GM12891 (cell line): ENCODE measurements around the gene TNS3.

Source experiments
- DNase-seq: peaks from one replicate; pipeline ENCODE4 v3.0.0; 2011; ENCODE audit warnings: low spot score; ENCODE audit not compliant: insufficient read length
- FAIRE-seq: peaks from 2 replicates; lab custom pipeline; 2011; peaks lifted over from hg19 to GRCh38; lab: Jason Lieb, UNC
- PAX5 ChIP-seq: IDR thresholded peaks from 2 replicates; pipeline ENCODE4 v1.6.1; 2011; ENCODE audit warnings: low read length, moderate library complexity, mild to moderate bottlenecking; ENCODE audit not compliant: insufficient read depth, severe bottlenecking
- POLR2A ChIP-seq: IDR thresholded peaks from 2 replicates; pipeline ENCODE4 v1.6.1; 2011; ENCODE audit warnings: low read depth, low read length, control low read depth
- POLR2AphosphoS5 ChIP-seq: IDR thresholded peaks from 2 replicates; pipeline ENCODE4 v1.6.1; 2011; ENCODE audit warnings: low read depth, low read length, control low read depth
- POU2F2 ChIP-seq: IDR thresholded peaks from 2 replicates; pipeline ENCODE4 v1.6.1; 2011; ENCODE audit warnings: low read depth, mild to moderate bottlenecking, control low read depth, low read length, moderate library complexity
- SPI1 ChIP-seq: IDR thresholded peaks from 2 replicates; pipeline ENCODE4 v1.6.1; 2011; ENCODE audit warnings: low read depth, low read length, control low read depth
- TAF1 ChIP-seq: IDR thresholded peaks from 2 replicates; pipeline ENCODE4 v1.6.1; 2011; ENCODE audit warnings: low read depth, low read length, control low read depth

TNS3 gene

DNA sequence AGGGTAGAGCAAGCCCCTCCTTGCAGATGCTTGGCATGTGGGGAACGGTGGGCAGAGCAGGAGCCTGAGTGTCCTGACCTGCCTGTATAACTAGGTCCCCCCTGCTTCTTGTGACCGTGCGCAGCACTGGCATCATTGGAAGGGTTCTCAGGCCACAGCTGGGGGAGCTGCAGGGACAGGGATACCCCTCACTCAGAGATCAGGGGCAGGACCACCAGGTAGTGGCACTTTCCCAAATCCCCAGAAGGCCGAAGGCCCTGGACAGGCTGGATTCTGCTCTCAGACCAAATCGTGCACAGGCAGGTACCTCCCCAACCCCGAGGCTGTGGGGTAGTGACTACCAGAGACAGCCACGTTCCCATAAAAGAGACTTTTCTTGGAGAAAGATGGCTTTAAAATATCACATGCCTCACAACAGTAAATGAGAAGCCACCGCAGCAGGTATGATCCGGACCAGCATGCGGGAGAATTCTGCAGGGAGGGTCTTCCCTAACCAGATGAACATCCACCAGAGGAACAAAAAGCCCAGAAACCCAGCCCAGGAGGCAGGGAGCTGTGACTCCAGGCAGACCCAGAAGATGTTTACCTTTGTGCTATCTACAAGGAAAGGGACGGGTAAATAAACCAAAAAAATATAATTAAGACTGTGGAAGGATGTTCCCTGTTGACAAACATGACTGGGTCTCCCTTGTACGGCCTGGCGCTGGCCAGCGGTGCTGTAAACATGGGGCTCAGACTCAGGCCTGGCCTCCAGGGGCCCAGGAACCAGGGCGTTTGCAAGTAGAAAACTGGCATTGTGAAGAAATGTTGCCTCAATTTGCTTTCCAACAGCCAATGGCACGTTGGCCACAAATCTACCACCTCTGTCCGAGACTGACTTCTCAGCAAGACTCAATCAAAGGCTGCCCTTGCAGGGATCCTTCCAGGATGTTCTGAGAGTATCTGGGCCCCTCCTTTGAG lies 180.0 kb downstream of the TNS3 start:
- DNase-seq: no peak
- TF ChIP-seq POLR2A (no peak), PAX5 (no peak), POU2F2 (no peak), TAF1 (no peak), POLR2AphosphoS5 (no peak), SPI1 (no peak)
- FAIRE-seq: no peak

DNA sequence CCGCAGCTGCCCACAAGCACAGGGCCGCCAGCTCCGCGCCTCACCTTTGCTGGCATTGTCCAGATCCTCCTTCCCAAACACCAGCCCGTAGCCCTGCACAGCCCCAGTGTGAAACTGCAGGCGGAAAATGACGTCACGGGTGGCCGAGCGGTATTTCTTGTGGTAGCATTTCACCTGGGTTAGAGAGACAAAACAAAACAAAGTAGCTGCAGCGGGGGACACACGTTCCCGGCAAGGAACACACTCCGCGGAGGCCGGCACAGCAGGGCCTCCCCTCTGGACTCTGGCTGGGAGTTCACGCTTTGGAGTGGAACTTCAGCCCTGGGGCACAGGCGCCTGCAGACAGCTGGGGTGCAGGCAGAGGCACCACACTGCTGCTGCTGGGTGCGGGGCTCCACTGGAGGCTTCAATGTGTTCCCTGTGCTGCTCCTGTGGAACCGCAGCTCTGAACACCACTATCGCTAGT lies 181.1 kb downstream of the TNS3 start:
- DNase-seq: no peak
- no peak for TF ChIP-seq POLR2A
- no peak for TF ChIP-seq POLR2AphosphoS5
- TF ChIP-seq PAX5: no peak
- TF ChIP-seq SPI1: no peak
- no peak for TF ChIP-seq POU2F2
- TF ChIP-seq TAF1: no peak
- no peak for FAIRE-seq

DNA sequence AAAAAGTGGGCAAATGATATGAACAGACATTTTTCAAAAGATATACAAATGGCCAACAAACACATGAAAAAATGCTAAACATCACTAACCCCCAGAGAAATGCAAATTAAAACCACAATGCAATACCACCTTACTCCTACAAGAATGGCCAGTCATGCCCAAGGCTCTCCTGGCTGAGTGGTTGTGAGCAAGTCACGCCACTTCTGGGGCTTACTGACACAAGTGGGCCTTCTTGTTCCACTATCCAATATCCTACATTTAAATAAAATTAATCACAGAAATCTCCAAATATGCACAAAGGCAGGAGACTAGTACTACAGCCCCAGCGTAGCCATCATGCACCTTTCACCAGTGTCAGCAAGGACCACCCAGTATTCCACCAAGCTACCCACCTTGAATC lies 181.9 kb downstream of the TNS3 start:
- no peak for TF ChIP-seq POLR2AphosphoS5
- TF ChIP-seq PAX5: no peak
- no peak for TF ChIP-seq TAF1
- FAIRE-seq (no peak), DNase-seq (no peak)

DNA sequence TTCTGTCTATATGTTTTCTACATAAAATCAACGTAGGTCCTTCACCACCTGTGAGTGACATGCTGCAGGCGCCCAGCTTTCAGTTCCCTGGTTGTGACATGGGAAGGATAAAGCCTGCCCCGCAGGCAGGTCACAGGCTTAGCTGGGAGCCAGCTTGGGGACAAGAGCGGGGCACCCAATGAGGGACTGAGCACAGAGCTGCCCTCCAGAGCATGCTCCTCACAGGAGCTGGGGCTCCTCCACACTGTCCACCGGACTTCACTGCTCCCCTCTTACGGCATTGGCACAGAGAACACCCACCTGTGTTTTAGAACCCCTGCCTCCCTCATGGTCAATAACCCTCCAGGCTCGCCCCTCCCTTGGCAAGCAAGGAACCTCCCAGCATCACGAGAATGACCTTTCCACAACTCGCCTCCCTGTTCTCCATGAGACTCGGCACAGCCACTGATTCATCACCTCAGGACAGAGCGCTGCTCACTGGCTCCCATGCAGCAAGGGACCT lies 187.1 kb downstream of the TNS3 start:
- FAIRE-seq: no peak
- TF ChIP-seq POLR2AphosphoS5 (no peak), POLR2A (no peak), POU2F2 (no peak)
- no peak for DNase-seq

DNA sequence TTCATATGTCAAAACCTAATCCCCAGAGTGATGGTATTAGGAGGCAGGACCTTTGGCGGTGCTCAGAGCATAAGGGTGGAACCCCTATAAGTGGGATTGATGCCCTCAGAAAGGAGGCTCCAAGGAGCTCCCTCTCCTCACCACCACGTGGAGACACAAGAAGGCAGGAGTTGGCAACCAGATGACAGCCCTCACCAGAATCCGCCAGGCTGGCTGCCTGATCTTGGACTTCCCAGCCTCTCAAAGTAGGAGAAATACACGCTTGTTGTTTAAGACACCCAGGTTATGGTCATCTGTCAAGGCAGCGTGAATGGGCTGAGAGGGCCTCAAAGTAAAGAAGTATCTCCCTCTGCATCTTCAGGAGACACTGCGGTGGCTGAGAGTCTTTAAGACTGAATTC lies 187.7 kb downstream of the TNS3 start:
- TF ChIP-seq SPI1: no peak
- TF ChIP-seq POU2F2: no peak
- no peak for TF ChIP-seq TAF1
- no peak for TF ChIP-seq POLR2AphosphoS5
- no peak for TF ChIP-seq PAX5
- TF ChIP-seq POLR2A: no peak
- DNase-seq (no peak), FAIRE-seq (no peak)

DNA sequence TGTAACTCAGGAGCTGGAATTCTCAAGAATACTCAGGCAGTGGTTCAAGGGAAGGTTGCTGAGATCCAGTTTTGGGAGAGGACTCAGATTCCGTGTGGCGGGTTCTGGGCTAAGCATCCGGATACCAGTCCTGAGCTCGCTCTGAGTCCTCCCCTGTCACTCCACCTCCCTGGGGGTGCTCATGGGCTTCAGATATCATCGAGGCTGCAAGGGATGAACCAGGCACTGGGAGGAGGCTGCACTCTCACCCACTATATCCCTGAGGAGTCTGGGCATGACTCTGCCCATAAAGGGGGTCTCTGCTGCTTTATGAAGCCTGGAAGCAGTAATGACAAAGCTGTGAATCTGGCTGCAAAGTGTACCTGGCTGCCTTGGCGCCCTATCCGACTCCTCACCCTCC lies 188.5 kb downstream of the TNS3 start:
- FAIRE-seq (no peak), DNase-seq (no peak)
- TF ChIP-seq POU2F2 (no peak), TAF1 (no peak), POLR2AphosphoS5 (no peak), SPI1 (no peak), PAX5 (no peak), POLR2A (no peak)

DNA sequence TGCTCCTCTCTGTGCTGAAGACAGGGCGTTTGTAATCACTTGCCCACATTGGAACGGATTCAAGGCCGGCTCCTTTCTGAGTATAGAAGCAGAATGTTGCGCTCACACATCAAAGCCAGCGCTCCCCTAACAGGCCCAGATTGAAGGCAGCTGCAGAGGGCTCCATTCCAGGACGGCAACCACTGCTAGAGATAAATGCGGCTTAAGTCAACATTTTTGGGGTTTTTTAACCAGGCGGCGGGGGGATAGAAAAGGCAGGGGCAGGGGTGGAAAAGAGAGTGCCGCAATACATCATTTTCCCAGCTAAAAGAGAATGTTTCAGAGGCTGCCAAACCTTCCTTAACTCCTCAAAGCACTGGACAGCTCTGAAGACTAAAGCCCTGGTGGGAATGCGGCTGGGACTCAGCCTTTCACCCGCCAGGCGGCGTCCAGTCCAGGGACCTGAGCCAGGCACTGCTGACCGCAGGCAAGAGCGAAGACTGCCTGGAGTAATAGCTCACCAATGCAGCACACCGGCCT lies 189.6 kb downstream of the TNS3 start:
- FAIRE-seq (no peak), DNase-seq (no peak)
- TF ChIP-seq POLR2AphosphoS5: no peak
- no peak for TF ChIP-seq PAX5
- TF ChIP-seq SPI1: no peak

DNA sequence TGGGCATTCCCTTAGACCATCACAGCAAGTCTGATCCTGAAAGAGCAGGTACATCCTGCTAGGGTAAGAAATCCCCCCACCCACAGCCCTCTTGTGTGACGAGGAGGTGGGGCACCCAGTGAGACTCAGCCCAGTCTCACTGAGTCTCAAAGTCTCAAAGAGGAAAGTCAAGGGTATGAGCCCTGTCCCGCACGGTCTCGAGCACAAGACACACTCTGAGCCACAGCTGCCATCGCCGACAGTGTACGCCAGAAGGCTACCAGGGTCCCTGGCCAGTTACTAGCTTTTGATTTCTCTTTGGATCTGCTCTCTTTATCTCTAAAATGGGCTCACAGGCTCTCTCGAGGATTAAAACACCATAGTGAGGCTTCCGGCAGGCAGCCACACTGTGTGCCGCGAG lies 190.2 kb downstream of the TNS3 start:
- no peak for TF ChIP-seq PAX5
- TF ChIP-seq TAF1: no peak
- TF ChIP-seq POLR2A: no peak
- TF ChIP-seq POU2F2: no peak
- TF ChIP-seq SPI1: no peak
- TF ChIP-seq POLR2AphosphoS5: no peak
- DNase-seq (no peak), FAIRE-seq (no peak)

DNA sequence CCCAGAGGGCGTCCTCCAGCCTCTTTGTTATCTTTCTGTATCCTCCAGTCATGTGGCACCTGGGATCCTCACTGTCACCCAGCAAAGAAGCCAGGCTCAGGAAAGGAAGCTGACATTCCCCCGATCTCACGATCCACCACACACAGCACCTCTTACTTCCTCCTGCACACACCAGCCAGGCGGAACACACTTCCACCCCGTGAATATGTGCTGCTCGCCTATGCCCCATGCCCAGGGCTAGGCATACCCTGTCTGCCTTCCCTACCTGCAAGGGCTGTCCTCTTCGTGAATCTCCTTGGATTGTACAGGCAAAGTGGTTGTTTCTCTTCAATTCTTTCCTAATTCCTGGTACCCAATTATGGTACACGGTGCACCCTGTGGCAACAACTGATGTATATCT lies 191.0 kb downstream of the TNS3 start:
- 0 out of 2 replicates have a peak, but pooled peaks have one; percentile 3 for TF ChIP-seq SPI1
- no peak for TF ChIP-seq PAX5
- no peak for FAIRE-seq
- DNase-seq: no peak

DNA sequence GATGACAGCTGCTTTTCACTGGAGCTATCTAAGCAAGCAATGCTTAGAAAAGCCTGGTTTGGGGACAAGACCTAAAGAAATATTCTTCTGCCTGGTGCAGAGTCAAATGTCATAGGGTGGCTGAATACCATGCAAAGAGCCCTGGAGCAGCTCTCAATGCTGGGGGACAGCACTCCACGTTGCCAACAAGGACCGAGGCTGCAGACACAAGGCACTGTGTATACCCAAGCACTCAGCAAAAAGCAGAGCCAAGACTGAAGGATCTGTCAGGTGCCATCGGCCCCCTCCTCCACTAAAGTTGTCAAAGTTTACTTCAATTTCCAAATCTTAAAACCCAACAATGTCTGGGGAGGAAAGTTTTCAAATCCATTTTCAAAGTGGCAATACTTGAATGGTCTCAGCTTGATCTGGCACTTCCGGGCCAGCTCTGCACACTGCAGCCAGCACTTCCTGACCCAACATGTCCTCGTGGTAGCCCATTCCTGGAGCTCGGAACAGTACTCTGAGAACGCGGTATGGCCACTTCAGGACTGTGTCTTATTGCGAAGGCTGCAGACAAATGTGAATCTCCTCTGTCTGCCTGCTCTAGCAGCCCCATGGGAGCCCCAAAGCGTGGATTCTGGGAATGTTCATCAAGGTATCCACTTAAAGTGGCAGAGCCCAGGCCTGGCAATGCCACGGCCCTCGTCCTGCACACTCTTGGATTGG lies 191.8 kb downstream of the TNS3 start:
- no peak for TF ChIP-seq POLR2A
- TF ChIP-seq TAF1: no peak
- TF ChIP-seq SPI1: no peak
- no peak for TF ChIP-seq POLR2AphosphoS5
- TF ChIP-seq POU2F2: no peak
- no peak for TF ChIP-seq PAX5
- FAIRE-seq (no peak), DNase-seq (no peak)
